Hippocampal formation (tissue), 2 donors: ENCODE results near the gene PPT2.

Source experiments
- DNase-seq, 2 donors: peaks; one replicate each; lab custom pipeline; 2025; lab: John Stamatoyannopoulos, UW

PPT2 gene

DNA sequence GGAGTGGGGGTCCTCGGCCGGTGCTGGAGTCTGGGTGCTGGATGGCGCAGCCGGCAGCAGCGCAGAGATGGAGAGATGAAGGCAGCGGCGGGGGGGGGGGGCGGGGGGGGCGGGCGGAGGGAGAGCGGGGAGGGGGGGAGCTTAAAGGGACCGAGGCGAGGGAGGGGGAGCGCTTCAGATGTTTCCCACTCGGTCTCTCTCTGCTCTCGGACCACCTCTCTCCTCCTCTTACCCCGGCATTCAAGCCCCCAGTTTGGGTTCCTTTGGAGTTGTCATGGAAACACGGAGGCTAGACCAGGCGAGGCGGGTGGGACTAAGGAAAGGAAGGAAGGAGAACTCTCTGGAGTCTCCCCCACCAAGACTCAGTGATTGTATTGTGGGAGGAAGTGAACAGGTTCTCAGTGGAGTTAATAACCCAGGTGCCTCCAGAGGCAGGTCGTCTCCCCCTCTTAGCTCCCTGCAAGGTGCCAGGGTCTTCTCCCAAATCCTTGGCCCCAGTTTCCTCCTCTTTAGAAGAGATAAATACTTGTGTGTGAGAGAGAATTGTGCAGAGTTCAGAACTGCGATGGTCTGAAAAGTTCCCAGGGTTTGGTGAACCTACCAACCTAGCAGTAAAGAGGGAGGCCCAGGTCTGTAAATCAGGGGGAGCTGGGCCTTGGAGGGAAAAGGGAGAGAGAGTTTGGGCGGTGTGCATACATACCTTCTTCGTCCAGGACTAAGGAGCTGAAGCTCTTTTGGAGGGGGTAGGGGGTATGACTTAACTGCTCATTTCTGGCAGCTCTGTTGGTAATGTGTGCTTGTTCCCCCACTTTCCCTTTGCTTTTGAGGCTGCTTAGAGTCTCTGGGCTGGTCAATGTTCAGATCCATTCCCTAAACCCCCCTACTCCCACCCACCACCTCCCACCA is 1.8 kb upstream of the PPT2 start, which contains the start of gene PRRT1:
PRRT1 (minus strand) TSS at position 77 of the 906 bp plus-strand sequence. CDS start 112 bp downstream, outside the sequence.
- peak; percentile 24 to 37 for DNase-seq

DNA sequence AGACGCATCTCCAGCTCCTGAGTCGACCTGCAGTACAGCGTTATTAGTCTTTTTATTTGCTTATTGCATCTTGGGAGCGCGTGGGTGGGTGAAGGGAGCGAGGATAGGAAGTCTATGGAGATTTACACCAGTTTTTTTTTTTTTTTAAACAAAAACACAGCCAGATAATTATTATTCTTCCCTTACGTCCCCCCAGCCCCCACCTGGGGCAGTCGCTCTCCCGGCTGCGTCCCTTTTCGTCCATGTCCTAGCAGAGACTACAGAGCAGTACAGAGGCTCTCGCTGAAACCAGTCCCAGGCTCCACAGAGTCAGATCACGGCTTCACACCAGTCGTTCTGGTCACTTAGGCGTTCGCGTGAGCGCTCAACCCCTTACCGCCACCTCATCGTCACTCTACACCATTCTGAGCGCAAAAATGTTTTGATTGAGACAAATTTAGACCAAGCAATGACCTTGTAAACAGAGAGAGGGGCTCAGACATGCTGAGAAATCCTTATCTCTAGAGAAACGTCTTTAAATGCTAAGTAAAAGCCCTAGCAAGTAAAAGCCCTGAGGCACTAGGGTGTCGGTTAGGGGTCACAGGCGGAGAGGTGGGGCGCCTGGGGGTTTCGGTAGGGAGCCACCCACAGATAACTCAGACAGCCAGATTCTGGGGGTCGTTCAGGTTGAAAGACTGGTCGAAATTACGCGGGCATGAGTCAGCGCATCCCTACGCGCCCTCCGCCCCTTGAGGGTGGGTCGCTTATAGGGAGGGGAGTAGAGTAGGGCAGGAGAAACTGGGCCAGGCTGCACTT is 975 bp upstream of the PPT2 start:
- DNase-seq, result peak in 1 of 2 donors; percentile 36

DNA sequence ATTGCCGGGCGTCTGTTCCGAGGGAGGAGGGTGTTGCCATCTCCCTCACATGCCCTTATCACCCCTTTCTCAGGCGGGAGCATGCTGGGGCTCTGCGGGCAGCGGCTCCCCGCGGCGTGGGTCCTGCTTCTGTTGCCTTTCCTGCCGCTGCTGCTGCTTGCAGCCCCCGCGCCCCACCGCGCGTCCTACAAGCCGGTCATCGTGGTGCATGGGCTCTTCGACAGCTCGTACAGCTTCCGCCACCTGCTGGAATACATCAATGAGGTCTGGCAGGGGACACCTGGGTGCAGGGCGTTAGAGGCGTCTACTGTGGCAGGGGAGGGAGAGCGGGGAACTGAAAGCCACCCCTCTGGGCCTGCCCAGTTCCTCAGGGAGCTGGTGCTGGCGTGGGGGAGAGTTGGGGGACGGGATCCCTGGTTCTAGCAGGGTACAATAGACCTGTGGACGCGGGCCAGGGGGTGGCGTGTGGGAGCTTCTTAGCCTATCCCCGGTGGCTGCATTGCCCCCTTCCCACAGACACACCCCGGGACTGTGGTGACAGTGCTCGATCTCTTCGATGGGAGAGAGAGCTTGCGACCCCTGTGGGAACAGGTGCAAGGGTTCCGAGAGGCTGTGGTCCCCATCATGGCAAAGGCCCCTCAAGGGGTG is 697 bp downstream of the PPT2 start:
- DNase-seq, result peak in 1 of 2 donors; percentile 51

DNA sequence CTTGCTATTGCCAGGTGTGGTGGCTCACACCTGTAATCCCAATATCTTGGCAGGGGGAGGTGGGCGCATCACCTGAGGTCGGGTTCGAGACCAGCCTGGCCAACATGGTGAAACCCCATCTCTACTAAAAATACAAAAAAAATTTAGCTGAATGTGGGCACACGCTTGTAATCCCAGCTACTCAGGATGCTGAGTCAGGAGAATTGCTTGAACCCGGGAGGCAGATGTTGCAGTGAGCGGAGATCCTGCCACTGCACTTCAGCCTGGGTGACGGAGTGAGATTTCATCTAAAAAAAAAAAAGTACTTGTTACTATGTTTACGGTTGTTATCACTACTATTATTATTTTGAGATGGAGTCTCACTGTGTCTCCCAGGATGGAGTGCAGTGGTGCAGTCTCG is 3.0 kb downstream of the PPT2 start:
- no peak for DNase-seq

DNA sequence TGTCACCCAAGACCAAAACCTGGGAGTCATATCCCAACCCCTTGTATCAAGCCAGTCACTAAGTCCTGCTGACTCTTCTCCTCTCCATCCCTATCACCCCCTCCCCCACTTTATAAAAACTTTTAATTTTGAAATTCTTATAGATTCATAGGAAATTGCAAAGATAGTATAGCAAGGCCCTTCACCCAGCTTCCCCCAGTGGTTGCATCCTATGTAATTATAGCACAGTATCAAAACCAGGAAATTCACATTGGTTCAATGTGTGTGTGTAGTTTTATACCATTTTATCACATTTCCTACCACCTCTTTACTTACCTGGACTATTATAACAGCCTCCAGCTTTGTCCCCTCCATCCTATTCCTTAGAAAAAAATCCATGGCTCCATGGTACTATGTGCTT is 4.1 kb downstream of the PPT2 start:
- no peak for DNase-seq

DNA sequence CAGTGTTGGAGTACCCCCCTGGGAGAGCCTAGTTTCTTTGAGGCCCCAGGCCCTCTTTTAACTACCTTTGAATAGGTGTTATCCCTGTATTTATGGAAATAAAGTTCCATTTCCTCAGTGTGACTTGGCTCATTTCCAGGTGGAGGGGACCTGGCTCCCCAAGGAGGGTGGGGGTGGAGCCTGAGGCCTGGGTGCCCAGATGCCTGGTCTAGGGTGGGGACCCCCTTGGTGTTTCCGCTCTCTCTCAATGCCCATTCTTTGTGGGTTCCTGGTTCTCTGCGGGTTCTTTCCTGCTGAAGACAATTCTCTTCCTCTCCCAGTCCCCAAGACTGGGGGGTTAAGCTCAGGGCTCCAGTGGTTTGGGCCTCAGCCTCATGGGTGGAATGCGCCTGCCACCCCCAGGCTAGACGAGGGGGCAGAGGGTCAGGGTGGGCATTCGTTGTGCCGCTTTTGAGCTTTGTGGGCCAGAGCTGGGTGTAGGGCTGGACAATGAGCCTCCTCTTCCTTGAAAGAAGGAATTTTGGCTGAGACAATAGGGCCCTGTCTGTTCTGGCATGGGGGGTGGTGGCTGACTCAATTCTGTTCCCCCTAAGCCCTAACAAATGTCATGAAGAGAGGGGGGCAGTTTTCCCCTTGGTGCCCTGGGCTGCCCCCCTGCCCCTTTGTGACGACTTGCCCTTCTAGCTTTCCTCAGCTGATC is 9.8 kb downstream of the PPT2 start:
- DNase-seq, result peak; percentile 28 to 34

DNA sequence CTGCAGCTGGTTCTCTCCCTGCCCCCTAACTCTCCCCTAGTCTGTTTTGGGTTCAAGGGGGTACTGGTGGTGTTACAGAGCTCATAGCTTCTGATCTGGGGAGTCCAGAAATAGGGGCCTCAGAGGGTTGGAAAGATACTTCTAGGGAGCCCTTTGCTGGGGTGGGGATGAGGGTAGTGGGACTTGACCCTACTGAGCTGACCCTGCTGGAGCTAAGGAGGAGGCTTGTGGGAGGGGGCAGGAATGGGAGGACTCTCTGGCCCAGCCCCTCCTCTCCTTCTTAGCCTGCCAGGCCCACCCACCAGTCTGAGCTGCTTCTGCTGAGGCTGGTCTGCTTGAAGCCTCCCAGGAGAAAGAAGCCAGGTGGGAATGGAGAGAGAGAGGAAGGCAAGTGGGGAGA is 10.4 kb downstream of the PPT2 start, which contains the start of gene EGFL8:
EGFL8 (plus strand) TSS at position 301 of the 400 bp plus-strand sequence. CDS start 1,571 bp downstream, outside the sequence.
- DNase-seq, result no peak

DNA sequence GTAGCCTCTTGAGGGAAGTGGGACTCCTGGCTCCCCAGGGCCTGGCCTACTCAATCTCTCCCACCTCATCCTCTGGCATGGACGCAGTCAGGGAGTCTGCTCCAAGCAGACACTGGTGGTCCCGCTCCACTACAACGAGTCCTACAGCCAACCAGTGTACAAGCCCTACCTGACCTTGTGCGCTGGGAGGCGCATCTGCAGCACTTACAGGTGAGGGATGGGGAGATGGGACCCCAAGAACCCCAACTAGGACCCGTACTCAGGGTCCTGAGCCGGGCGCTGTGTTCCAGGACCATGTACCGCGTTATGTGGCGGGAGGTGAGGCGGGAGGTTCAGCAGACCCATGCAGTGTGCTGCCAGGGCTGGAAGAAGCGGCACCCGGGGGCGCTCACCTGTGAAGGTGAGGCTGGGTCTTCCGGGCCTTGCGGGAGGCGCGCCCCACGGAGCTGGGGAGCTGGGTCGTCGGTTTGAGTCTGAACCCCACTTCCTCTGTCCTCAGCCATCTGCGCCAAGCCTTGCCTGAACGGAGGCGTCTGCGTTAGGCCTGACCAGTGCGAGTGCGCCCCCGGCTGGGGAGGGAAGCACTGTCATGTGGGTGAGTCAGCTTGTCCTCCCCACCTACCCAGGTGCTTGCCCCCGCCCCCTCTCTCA is 12.6 kb downstream of the PPT2 start:
- DNase-seq, result no peak

DNA sequence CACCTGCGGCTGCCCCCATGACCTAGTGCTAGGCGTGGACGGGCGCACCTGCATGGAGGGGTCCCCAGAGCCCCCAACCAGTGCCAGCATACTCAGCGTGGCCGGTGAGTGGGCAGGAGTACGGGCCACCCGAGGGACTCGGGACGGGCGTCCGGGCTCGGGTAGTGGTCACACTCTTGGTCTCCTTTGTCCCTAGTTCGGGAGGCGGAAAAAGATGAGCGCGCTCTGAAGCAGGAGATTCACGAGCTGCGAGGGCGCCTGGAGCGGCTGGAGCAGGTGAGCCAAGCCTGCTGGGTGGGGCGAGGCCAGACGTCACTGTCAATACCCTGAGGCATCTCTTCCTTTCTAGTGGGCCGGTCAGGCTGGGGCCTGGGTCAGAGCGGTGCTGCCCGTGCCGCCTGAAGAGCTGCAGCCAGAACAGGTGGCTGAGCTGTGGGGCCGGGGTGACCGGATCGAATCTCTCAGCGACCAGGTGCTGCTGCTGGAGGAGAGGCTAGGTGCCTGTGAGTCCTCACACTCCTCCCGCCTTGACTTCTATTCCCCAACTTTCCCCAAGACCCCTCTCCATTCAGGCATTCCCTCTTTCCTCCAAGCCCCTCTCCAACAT is 13.3 kb downstream of the PPT2 start:
- no peak for DNase-seq

DNA sequence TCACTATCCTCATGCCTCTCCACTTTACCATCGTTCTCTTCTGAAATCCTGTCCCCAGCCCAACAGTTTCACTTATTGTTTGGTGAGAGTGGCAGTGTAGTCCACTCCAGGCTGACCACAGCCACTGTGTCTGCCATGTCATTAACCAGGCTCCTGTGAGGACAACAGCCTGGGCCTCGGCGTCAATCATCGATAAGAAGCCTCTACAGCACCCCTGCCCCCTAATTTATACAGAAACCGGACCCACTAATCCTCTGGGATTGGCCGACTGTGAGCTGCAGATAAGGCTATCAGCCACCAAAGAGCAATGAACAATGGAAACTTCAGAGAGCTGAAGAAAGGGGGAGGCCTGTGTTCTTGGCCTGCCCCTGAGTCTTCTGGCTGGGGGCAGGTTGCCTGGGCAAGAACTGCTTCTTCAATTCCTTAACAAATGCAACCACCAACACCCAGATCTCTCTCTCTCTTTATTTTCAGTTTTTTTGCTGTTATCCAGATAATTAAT is 13.9 kb downstream of the PPT2 start:
- DNase-seq, result no peak

DNA sequence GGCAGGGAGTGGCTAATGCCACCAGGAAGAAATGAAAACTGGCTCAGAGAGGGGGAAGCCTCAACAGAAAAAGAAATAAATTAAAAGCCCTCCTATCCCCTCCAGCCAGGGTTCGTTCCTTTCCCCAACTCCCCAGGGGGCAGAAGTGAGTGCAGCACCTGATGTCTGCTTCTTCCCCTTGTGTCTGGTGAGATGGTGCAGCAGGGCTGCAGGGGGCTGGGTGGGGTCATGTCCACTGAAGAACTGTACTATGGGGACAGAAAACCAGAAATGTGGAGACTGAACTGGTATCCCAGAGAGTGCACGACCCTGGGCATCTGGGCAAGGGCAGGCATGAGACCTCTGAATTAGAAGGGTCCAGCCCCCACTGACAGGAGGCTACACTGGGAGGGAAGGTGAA is 14.4 kb downstream of the PPT2 start:
- DNase-seq, result no peak

DNA sequence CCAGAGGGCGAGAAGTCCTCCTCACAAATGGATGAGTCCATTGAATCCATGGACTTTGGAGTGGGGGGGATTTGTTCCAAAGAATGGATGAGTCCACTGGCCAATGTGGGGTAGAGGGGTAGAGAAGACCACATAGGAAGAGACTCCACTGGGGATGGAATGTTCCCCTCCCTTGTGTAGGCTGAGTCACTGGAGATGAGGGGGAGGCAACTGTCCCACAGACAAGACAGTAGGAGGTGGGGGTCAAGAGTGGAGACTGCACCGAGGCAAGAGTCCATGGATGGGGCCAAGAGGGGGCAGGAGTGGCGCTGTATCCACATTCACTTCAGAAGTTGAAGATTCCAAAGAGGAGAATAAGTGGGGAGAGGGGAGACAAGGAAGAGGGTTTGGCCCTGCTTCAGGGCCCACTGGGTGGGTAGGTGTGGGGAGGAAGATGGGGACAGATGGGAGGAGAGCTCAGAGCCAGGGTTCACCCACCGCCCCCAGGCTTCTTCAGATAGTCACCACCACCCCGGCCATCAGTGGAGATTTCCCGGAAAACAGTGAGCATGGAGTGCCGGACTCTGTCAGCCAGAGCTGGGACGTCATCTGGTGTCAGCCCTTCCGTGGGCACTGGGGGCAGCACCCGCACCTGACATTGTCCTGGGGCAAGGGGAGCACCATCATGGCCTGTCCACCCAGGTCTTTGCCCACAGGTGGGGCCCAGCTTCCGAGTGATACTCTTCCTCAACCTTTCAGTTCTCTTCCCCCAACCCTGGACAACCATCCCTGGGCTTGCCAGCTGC is 15.1 kb downstream of the PPT2 start:
- DNase-seq, result no peak

DNA sequence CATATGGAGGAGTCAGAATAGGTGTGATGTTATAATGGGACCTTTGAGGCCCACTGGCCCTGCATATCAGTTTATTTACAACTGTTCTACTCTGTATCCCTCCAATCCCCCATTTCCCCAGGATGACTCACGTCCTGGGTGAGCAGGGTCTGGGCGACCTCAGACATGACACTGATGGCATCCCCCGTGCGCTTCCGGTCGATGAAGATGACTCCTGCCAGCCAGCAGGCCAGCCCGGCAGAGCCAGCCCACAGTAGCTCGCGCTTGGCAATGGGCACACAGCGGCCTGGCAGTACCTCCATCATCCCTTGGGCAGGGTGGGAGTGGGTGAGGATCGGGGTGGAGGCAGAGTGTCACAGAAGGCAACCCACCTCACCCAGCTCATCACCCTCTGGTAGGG is 16.4 kb downstream of the PPT2 start:
- DNase-seq, result no peak

DNA sequence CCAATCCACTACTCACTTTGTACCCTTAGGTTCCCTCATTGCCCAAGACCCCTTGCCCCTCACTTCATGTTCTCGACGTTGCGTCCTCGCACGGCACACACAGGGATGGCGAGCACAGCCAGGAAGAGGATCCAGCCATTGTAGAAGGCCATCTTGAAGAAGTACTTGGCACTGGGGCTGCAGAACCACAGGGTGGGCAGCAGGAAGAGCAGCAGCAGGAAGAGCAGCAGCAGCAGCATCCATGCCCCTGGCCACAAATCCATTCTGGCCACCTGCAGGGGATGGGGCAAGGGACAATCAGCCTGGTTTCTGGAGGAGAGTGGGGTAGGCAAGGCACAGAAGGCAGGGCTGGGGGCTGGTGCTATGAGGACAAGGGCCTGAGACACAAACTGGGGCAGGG is 17.3 kb downstream of the PPT2 start:
- DNase-seq, result no peak

DNA sequence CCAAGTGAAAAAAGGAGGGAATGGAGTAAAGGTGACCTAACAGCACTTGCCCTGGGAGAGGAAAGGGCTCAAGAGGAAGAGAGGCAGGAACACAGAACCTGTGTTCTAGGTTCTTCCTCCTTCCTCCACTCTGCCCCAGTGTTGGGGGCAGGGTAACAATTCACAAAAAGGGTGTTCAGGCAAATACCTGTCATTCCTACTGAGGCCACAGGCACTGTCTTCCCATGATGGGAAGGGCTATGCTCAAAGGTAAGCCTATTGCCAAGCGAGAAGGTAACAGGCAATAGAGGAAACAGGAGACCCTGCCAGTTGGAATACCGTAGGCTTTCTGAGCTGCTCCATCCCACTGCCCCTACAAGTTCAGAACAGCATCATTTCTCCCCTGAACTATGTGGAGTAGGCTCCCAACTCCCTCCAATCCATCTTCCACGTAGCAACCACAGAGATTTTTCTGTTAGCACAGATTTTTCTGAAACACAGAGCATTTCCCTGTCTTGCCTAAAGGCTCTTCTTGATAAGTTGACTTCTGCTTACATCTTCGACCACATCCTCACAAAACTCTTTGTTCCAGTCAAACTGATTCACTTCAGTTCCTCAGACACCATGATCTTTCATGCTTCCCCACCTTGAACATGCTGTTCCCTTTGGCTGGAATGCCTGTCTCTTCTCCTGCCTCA is 19.2 kb downstream of the PPT2 start:
- no peak for DNase-seq

DNA sequence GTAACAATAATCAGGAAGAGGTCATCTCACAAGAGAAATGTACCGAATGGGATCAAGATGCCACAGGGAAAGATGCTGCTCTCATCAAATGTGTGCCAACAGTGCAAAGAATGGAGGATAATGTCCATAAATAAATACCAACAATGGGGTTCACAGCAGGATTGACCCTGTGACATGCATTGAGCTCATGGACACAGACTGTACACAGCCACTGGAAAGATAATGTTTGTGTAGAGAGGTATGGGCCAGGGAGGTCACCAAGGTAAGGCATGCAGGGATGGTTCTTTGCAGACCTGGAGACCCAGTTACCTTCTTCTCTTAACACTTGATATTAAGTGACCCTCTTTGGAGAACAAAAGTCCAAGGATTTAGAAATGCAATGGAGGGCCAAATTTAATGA is 20.5 kb downstream of the PPT2 start:
- no peak for DNase-seq

DNA sequence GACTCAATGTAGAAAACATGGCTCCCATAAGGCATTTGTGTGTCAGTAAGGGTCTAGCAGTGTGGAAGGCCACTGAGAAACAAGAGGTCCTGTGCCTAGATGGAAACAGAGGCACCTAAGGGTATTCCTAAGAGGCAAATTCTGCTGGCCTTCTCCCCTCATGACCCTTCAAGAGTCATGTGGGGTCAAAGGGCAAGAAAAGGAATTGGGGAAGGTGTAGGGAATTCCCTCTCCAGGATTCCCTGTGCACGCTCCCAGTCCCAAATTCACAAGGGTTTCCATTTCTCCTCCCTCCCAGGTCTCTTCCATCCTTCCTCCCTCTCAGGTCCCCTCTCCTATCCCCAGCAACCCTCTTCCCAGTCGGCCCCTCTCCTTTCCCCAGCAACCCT is 21.4 kb downstream of the PPT2 start:
- DNase-seq, result no peak

DNA sequence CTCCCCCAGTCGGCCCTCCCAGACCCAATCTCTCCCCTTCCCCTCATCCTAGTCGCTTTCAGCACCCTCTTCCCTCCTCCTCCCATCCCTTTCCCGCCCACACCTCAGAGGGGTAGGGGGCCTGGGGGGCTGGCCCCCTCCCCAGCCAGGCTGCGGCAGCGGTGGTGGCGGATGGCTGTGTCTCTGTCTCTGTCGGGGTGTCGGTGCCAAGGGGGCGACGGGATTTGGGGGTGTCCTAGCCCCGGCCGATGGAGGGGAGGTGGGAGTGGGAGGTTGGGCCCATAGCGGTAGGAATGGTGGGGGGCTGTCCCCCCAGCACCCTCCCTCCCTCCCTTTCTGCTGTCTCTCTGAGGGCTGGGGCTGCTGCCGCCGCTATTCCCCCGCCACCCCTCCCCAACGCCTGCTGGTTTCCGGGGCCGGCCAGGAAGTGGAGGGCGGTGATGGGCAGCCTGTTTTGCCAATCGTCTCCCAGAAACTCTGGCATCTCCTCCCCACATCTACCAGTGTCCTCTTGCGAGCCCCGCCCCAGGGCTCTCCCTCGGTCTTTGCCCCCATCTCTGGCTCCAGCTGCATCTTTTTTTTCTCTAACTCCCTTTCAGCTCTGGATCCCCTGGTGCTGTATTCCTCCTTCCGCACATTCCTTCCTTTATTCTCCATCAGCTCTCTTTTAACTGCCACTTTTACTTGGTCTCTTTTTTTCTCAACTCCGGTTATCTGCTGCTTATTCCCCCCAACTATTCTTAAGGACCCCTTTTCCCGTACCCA is 22.0 kb downstream of the PPT2 start, which contains the start of gene AGPAT1:
AGPAT1 (minus strand) TSS at position 374 of the 765 bp plus-strand sequence. CDS start 4,588 bp downstream, outside the sequence.
- peak; percentile 98 for DNase-seq
